Muscle layer of colon (tissue), 2 donors: ENCODE measurements around the gene AGPAT4.

Source experiments
- H3K27ac ChIP-seq: one replicate; pipeline ENCODE4 v1.7.0; 2013; ENCODE audit warnings: low read depth, mild to moderate bottlenecking, low read length, moderate library complexity
- H3K27me3 ChIP-seq, 2 donors: one replicate each; pipeline ENCODE4 v1.7.0; 2013; ENCODE audit warnings: low read length in 2 of 2, mild to moderate bottlenecking in 2 of 2; ENCODE audit not compliant: insufficient read depth in 2 of 2, control insufficient read depth in 1 of 2
- H3K36me3 ChIP-seq: one replicate; pipeline ENCODE4 v1.7.0; 2013; ENCODE audit warnings: mild to moderate bottlenecking, low read length; ENCODE audit not compliant: insufficient read depth
- H3K4me1 ChIP-seq: one replicate; pipeline ENCODE4 v1.7.0; 2013; ENCODE audit warnings: mild to moderate bottlenecking, low read length; ENCODE audit not compliant: insufficient read depth
- H3K4me3 ChIP-seq, 2 donors: one replicate each; pipeline ENCODE4 v1.7.0; 2013; ENCODE audit warnings: low read length in 2 of 2, low read depth in 1 of 2, mild to moderate bottlenecking in 1 of 2, moderate library complexity in 1 of 2
- H3K9ac ChIP-seq: one replicate; pipeline ENCODE4 v1.7.0; 2013; ENCODE audit warnings: low read length
- H3K9me3 ChIP-seq: one replicate; pipeline ENCODE4 v1.7.0; 2013; ENCODE audit warnings: mild to moderate bottlenecking, low read length
- donor health status: abdominal sarcoma.
- donor health status: Adenocarcinoma of cecum.

Gene AGPAT4

DNA sequence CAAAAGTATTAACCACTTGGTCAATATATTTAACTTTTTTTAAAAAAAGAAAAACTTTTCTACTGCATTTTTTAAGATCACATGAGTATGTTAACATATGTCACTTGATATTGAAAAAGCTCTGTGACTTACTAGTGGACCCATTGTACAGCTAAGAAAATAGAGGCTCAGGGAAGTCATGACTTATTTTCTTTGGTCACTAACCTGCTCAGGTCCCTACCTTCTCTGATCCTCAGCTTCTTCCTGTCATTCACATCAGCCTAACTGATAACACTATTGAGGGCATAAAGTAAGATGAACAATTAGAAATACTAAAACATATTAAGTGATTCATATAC is 19.8 kb downstream of the AGPAT4 start:
- Histone ChIP-seq H3K9me3 (no peaks in the 10 kb centered on the region), H3K9ac (no peak overlapping the region), H3K4me3 (peak overlapping the region in 1 of 2 donors; percentile 6), H3K4me1 (peaks cover 23% of the 10 kb centered on the region), H3K27me3 (no peaks in the 10 kb centered on the region), H3K27ac (no peak overlapping the region), H3K36me3 (no peaks in the 10 kb centered on the region)

- no peaks in the 10 kb centered on the region for H3K27me3 ChIP-seq
- no peak overlapping the region for H3K4me3 ChIP-seq
- H3K4me1 ChIP-seq: peaks cover 15% of the 10 kb centered on the region
- no peak overlapping the region for H3K9ac ChIP-seq
- no peak overlapping the region for H3K27ac ChIP-seq
- H3K9me3 ChIP-seq: no peaks in the 10 kb centered on the region
- H3K36me3 ChIP-seq: no peaks in the 10 kb centered on the region
These were observed 22.5 kb downstream of the AGPAT4 start for GRCh38 chr6:161251345-161251744.

DNA sequence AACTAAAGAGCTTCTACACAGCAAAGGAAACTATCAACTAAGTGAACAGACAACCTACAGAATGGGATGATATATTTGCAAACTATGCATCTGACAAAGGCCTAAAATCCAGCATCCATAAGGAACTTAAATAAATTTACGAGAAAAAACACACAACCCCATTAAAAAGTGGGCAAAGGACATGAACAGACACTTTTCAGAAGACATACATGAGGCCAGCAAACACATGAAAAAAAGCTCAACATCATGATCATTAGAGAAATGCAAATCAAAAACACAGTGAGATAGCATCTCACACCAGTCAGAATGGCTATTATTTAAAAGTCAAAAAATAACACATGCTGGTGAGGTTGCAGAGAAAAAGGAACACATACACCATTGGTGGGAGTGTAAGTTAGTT is 24.5 kb downstream of the AGPAT4 start:
- Histone ChIP-seq H3K27me3 (no peaks in the 10 kb centered on the region), H3K36me3 (no peaks in the 10 kb centered on the region), H3K9ac (no peak overlapping the region), H3K4me1 (peaks cover 3% of the 10 kb centered on the region), H3K4me3 (no peak overlapping the region), H3K27ac (no peak overlapping the region), H3K9me3 (no peaks in the 10 kb centered on the region)

- no peaks in the 10 kb centered on the region for H3K4me1 ChIP-seq
- H3K27ac ChIP-seq: no peak overlapping the region
- no peak overlapping the region for H3K9ac ChIP-seq
These were observed 27.1 kb downstream of the AGPAT4 start for GRCh38 chr6:161246725-161247124.

GRCh38 chr6:161245363-161245762 is 28.5 kb downstream of the AGPAT4 start:
- peaks cover 3% of the 10 kb centered on the region for H3K4me1 ChIP-seq
- no peak overlapping the region for H3K4me3 ChIP-seq
- H3K36me3 ChIP-seq: no peaks in the 10 kb centered on the region
- no peak overlapping the region for H3K27ac ChIP-seq
- no peaks in the 10 kb centered on the region for H3K9me3 ChIP-seq
- no peak overlapping the region for H3K9ac ChIP-seq
- H3K27me3 ChIP-seq: no peaks in the 10 kb centered on the region

More at GRCh38 chr6:161246725-161247124, 27.1 kb downstream of the AGPAT4 start:
- Histone ChIP-seq H3K9me3 (no peaks in the 10 kb centered on the region), H3K27me3 (no peaks in the 10 kb centered on the region), H3K36me3 (no peaks in the 10 kb centered on the region), H3K4me3 (no peak overlapping the region)

- H3K4me1 ChIP-seq: peaks cover 6% of the 10 kb centered on the region
- H3K36me3 ChIP-seq: no peaks in the 10 kb centered on the region
- H3K4me3 ChIP-seq: no peak overlapping the region
- no peaks in the 10 kb centered on the region for H3K9me3 ChIP-seq
- H3K9ac ChIP-seq: no peak overlapping the region
- no peaks in the 10 kb centered on the region for H3K27me3 ChIP-seq
- no peak overlapping the region for H3K27ac ChIP-seq
These were observed 29.1 kb downstream of the AGPAT4 start for GRCh38 chr6:161244725-161245124.

DNA sequence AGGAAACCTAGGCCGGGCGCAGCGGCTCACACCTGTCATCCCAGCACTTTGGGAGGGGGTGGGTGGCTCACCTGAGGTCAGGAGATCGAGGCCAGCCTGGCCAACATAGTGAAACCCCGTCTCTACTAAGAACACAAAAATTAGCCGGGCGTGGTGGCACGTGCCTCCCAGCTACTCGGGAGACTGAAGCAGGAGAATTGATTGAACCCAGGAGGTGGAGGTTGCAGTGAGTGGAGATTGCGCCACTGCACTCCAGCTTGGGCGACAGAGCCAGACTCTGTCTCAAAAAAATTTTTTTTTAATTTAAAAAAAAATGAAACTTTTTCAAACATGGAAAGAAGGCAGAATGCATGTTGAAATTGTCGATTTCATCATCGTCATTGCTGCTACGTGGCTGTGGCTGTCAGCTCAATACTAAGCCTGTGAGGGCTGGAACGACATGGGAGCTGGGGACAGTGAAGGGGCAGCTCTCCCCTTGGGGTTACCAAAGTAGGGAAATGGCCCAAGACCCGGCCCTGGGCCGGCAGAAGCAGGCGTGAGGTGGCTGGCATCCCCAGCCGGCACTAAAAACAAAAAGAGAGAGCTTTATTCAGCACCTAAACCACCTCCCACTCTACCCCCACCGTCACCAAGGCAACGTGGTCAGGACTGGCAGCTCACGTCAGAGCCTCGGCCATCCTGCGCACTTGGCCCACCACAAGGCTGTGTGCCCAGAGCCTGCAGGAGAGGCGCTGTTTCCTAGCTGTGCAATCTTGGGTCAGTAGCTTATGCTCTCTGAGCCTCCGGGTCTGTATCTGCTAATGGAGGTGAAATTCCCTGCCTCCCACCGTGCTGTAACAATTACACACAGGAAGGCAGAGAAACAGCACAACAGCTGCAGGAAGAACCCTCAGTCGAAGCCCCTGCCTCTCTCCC is 30.8 kb downstream of the AGPAT4 start:
- Histone ChIP-seq H3K36me3 (no peaks in the 10 kb centered on the region), H3K27me3 (no peaks in the 10 kb centered on the region), H3K4me1 (peaks cover 11% of the 10 kb centered on the region), H3K9ac (no peak overlapping the region), H3K9me3 (no peaks in the 10 kb centered on the region), H3K4me3 (no peak overlapping the region), H3K27ac (no peak overlapping the region)

DNA sequence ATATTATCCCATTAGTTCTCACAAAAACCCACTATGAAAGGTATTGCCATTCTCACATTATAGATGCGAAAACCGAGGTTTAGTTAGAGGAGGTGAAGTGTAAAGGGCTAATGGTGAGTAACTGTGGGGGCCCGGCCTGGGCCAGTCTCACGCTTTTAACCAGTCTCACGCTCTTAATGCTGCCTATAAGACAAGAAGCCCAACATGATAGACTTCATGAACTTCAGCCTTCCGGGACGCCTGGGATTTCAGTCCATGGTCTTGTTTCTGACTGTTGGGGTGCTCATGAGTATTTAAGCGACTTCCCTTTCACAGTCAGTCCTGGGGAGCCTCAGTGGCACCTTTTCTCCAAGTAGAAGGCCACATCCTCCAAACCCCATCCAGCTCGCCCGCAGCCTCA is 31.7 kb downstream of the AGPAT4 start:
- no peak overlapping the region for H3K4me3 ChIP-seq
- no peak overlapping the region for H3K27ac ChIP-seq
- no peaks in the 10 kb centered on the region for H3K9me3 ChIP-seq
- H3K9ac ChIP-seq: no peak overlapping the region
- H3K36me3 ChIP-seq: no peaks in the 10 kb centered on the region
- H3K4me1 ChIP-seq: peaks cover 14% of the 10 kb centered on the region
- H3K27me3 ChIP-seq: no peaks in the 10 kb centered on the region

- Histone ChIP-seq H3K36me3 (no peaks in the 10 kb centered on the region), H3K4me1 (peaks cover 39% of the 10 kb centered on the region), H3K9me3 (no peaks in the 10 kb centered on the region), H3K27ac (no peak overlapping the region), H3K27me3 (no peaks in the 10 kb centered on the region), H3K4me3 (no peak overlapping the region), H3K9ac (no peak overlapping the region)
These were observed 34.9 kb downstream of the AGPAT4 start for GRCh38 chr6:161239001-161239400.

DNA sequence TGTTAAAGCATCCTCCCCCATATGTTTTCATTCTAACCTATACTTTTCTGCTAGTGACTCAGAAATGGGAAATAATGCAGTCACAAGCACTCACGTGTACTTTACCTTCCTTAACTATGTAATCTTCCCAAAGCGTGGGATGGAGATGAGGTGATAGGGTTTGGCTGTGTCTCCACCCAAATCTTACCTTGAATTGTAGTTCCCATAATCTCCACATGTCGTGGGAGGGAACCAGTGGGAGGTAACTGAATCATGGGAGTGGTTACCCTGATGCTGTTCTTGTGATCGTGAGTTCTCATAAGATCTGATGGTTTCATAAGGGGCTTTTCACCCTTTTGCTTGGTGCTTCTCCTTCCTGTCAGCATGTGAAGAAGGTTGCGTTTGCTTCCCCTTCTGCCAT is 35.4 kb downstream of the AGPAT4 start:
- Histone ChIP-seq H3K36me3 (no peaks in the 10 kb centered on the region), H3K4me1 (peaks cover 42% of the 10 kb centered on the region)

DNA sequence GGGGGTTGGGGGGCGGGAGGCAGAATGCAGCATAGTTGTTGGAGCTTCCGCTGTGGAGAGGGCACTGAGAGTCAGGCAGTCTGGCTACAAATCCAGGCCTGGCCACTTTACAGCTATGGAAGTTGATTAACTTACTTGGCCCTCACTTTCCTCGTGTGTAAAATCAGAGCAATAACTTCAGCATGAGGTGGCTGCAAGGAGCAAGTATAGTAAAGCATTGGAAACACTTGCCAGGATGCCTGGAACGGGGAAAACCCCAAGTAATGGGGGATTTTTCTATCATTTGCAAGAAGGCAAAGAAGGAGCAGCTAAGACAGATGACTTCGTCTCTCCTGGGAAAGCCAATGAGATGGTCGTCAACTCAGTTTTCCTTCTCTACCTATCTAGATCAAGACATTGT is 35.8 kb downstream of the AGPAT4 start:
- Histone ChIP-seq H3K27me3 (no peaks in the 10 kb centered on the region), H3K9ac (no peak overlapping the region), H3K4me1 (peaks cover 42% of the 10 kb centered on the region), H3K4me3 (no peak overlapping the region), H3K36me3 (no peaks in the 10 kb centered on the region), H3K9me3 (no peaks in the 10 kb centered on the region), H3K27ac (no peak overlapping the region)

More for the DNA sequence above, 35.4 kb downstream of the AGPAT4 start:
- Histone ChIP-seq H3K9ac (no peak overlapping the region), H3K4me3 (no peak overlapping the region), H3K27ac (no peak overlapping the region), H3K27me3 (no peaks in the 10 kb centered on the region), H3K9me3 (no peaks in the 10 kb centered on the region)

DNA sequence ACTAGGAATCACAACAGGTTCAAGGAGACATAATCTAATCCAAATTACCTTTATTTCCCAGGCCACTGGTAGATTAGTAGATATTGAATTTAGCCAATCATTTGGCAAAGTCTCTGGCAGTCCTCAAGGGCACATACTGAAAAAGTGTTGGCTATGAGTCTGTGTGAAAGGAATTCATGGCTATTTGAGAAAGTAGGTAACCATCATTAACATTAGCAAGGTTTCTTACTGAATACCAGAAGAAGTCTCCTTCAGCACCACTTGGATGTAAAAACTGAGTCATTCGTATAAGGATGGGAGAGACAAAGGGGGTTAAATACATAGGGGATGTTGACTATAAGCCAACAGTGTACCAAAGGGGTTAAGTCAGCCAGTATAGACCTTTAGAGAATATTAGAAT is 36.7 kb downstream of the AGPAT4 start:
- no peaks in the 10 kb centered on the region for H3K27me3 ChIP-seq
- no peak overlapping the region for H3K4me3 ChIP-seq
- no peaks in the 10 kb centered on the region for H3K36me3 ChIP-seq
- no peaks in the 10 kb centered on the region for H3K9me3 ChIP-seq
- peaks cover 42% of the 10 kb centered on the region for H3K4me1 ChIP-seq
- H3K9ac ChIP-seq: no peak overlapping the region
- no peak overlapping the region for H3K27ac ChIP-seq
